ENCODE measurements around the gene SYNE2. TPM values are rescaled to one million over a fixed set of nuclear protein-coding genes. Genes with fewer than 3 reads are reported as not detected.

The SYNE2 gene
- total RNA-seq, 1 donor from 2014 or later, result 5.7 TPM

GRCh38 chr14:64107438-64107837, 254.6 kb downstream of the SYNE2 start:
- H3K27ac Mint-ChIP-seq (ENCODE audit: unreplicated experiment), result no peak overlapping the region
- Histone ChIP-seq H3K36me3 (ENCODE audit: insufficient read depth, low read length) (no peaks in the 10 kb centered on the region), H3K9ac (ENCODE audit: low read length) (no peak overlapping the region), H3K79me2 (ENCODE audit: insufficient read depth, low read length) (no peaks in the 10 kb centered on the region), H3K9me3 (ENCODE audit: insufficient read depth, low read depth, low read length) (no peaks in the 10 kb centered on the region), H3K27ac (ENCODE audit: low read depth, low read length) (no peak overlapping the region), H3K4me3 (ENCODE audit: insufficient read depth, low read depth, low read length) (no peak overlapping the region), H3K4me2 (ENCODE audit: low read length) (no peak overlapping the region), H4K20me1 (ENCODE audit: insufficient read depth, low read length) (no peaks in the 10 kb centered on the region), H3K4me1 (ENCODE audit: insufficient read depth, low read length) (no peaks in the 10 kb centered on the region), H2AFZ (ENCODE audit: low read depth, low read length) (no peak overlapping the region), H3K27me3 (ENCODE audit: insufficient read depth, low read length) (no peaks in the 10 kb centered on the region)
- H3K36me3 Mint-ChIP-seq (ENCODE audit: low read depth, unreplicated experiment), result no peaks in the 10 kb centered on the region
- H3K4me3 Mint-ChIP-seq (ENCODE audit: unreplicated experiment), result no peak overlapping the region
- FAIRE-seq (no peak), DNase-seq (ENCODE audit: low read depth) (no peak)
- no peaks in the 10 kb centered on the region for H3K4me1 Mint-ChIP-seq (ENCODE audit: low read depth, unreplicated experiment)
- TF ChIP-seq CTCF (IDR thresholded peaks at IDR 0.05; ENCODE audit: insufficient read depth, low read depth, low read length), result no peak
- no peak for TF ChIP-seq EZH2 (IDR thresholded peaks at IDR 0.05; ENCODE audit: insufficient read depth, low read length)
- no peaks in the 10 kb centered on the region for H3K27me3 Mint-ChIP-seq (ENCODE audit: low read depth, unreplicated experiment)
- H3K9me3 Mint-ChIP-seq (ENCODE audit: unreplicated experiment), result no peaks in the 10 kb centered on the region

DNA sequence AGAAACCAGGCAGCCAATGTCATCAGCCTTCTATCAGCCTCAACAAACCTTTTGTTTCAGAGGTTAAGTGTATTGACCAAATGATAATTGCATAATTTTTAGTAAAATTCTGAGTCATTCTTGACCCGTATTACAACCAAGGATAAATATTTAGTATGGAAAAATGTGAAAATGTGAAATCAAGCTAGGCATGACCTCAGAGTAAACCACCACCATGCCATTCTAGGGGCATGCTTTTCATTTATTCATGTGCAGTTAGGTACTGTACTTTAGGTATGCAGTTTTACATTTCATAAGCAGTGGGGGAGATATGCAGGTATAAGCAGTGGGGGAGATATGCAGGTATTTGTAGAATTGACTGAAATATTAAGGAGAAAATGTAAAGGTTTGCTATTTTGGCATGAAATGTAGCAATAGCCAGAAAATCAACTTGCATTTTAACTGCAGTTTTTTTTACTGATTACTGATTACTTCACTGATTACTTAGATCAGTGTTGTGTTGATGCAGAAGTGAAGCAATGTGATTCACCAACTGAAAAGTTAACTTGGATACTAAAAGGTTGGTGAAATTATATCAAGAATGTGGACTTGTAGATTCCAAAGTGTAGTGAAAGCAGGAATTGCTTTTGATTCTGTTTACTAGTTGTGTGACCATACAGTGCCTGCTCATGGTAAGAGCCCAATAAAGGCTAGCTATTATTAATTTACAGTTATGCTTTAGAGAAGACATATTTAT, 257.2 kb downstream of the SYNE2 start:
- no peak overlapping the region for H3K27ac Mint-ChIP-seq (ENCODE audit: unreplicated experiment)
- no peaks in the 10 kb centered on the region for H4K20me1 ChIP-seq (ENCODE audit: insufficient read depth, low read length)
- no peaks in the 10 kb centered on the region for H3K4me1 ChIP-seq (ENCODE audit: insufficient read depth, low read length)
- H3K36me3 Mint-ChIP-seq (ENCODE audit: low read depth, unreplicated experiment), result no peaks in the 10 kb centered on the region
- H3K4me2 ChIP-seq (ENCODE audit: low read length), result no peak overlapping the region
- H3K4me1 Mint-ChIP-seq (ENCODE audit: low read depth, unreplicated experiment), result peaks cover 2% of the 10 kb centered on the region
- H3K27me3 Mint-ChIP-seq (ENCODE audit: low read depth, unreplicated experiment), result no peaks in the 10 kb centered on the region
- H3K27me3 ChIP-seq (ENCODE audit: insufficient read depth, low read length), result no peaks in the 10 kb centered on the region
- H3K9me3 ChIP-seq (ENCODE audit: insufficient read depth, low read depth, low read length), result no peaks in the 10 kb centered on the region
- no peak overlapping the region for H3K4me3 ChIP-seq (ENCODE audit: insufficient read depth, low read depth, low read length)
- no peak for FAIRE-seq
- H3K79me2 ChIP-seq (ENCODE audit: insufficient read depth, low read length), result no peaks in the 10 kb centered on the region
- H3K27ac ChIP-seq (ENCODE audit: low read depth, low read length), result no peak overlapping the region
- H3K36me3 ChIP-seq (ENCODE audit: insufficient read depth, low read length), result no peaks in the 10 kb centered on the region
- H2AFZ ChIP-seq (ENCODE audit: low read depth, low read length), result no peak overlapping the region
- DNase-seq (ENCODE audit: low read depth), result no peak
- TF ChIP-seq EZH2 (IDR thresholded peaks at IDR 0.05; ENCODE audit: insufficient read depth, low read length) (no peak), CTCF (IDR thresholded peaks at IDR 0.05; ENCODE audit: insufficient read depth, low read depth, low read length) (no peak)
- no peak overlapping the region for H3K9ac ChIP-seq (ENCODE audit: low read length)
- H3K9me3 Mint-ChIP-seq (ENCODE audit: unreplicated experiment), result no peaks in the 10 kb centered on the region
- H3K4me3 Mint-ChIP-seq (ENCODE audit: unreplicated experiment), result no peak overlapping the region

DNA sequence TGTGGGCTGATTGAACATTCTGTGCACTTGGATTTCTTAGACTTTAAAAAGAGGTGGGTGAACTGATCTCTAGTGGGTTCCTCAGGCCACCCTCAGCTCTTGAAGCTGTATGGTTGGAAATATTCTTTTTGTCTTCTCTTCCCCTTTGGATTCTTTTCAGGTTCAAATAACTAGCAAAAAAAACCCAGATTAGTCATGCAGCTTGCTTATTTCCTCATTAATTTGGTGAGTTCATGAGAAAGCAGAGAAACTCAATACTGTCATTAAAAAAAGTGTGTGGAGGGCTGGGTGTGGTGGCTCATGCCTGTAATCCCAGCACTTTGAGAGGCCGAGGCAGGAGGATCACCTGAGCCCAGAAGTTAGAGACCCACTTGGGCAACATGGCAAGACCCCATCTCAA, 258.0 kb downstream of the SYNE2 start:
- no peaks in the 10 kb centered on the region for H3K4me1 ChIP-seq (ENCODE audit: insufficient read depth, low read length)
- no peaks in the 10 kb centered on the region for H3K9me3 ChIP-seq (ENCODE audit: insufficient read depth, low read depth, low read length)
- TF ChIP-seq EZH2 (IDR thresholded peaks at IDR 0.05; ENCODE audit: insufficient read depth, low read length) (no peak), CTCF (IDR thresholded peaks at IDR 0.05; ENCODE audit: insufficient read depth, low read depth, low read length) (no peak)

More for the DNA sequence above, 258.0 kb downstream of the SYNE2 start:
- peaks cover 2% of the 10 kb centered on the region for H3K4me1 Mint-ChIP-seq (ENCODE audit: low read depth, unreplicated experiment)
- no peak overlapping the region for H3K27ac Mint-ChIP-seq (ENCODE audit: unreplicated experiment)
- Histone ChIP-seq H3K79me2 (ENCODE audit: insufficient read depth, low read length) (no peaks in the 10 kb centered on the region), H3K9ac (ENCODE audit: low read length) (no peak overlapping the region), H3K27ac (ENCODE audit: low read depth, low read length) (no peak overlapping the region), H3K27me3 (ENCODE audit: insufficient read depth, low read length) (no peaks in the 10 kb centered on the region), H4K20me1 (ENCODE audit: insufficient read depth, low read length) (no peaks in the 10 kb centered on the region), H3K36me3 (ENCODE audit: insufficient read depth, low read length) (no peaks in the 10 kb centered on the region), H3K4me3 (ENCODE audit: insufficient read depth, low read depth, low read length) (no peak overlapping the region), H2AFZ (ENCODE audit: low read depth, low read length) (no peak overlapping the region), H3K4me2 (ENCODE audit: low read length) (no peak overlapping the region)
- no peak for DNase-seq (ENCODE audit: low read depth)
- no peak overlapping the region for H3K4me3 Mint-ChIP-seq (ENCODE audit: unreplicated experiment)
- no peaks in the 10 kb centered on the region for H3K36me3 Mint-ChIP-seq (ENCODE audit: low read depth, unreplicated experiment)
- no peaks in the 10 kb centered on the region for H3K27me3 Mint-ChIP-seq (ENCODE audit: low read depth, unreplicated experiment)
- H3K9me3 Mint-ChIP-seq (ENCODE audit: unreplicated experiment), result no peaks in the 10 kb centered on the region
- no peak for FAIRE-seq

Data from astrocyte (in vitro differentiated cells and primary cell).